ENCODE data around the gene NLRC3. TPM values are rescaled to one million over a fixed set of nuclear protein-coding genes. Genes with fewer than 3 reads are reported as not detected.
"Not testable (repeated sequence)": the region's sequence is repeated elsewhere in the genome, so short reads cannot be mapped to it uniquely, and the experiment has no call there.

NLRC3 gene
- polyA plus RNA-seq, 4 donors, result 1.2 to 2.6 (median 2.0) TPM

DNA sequence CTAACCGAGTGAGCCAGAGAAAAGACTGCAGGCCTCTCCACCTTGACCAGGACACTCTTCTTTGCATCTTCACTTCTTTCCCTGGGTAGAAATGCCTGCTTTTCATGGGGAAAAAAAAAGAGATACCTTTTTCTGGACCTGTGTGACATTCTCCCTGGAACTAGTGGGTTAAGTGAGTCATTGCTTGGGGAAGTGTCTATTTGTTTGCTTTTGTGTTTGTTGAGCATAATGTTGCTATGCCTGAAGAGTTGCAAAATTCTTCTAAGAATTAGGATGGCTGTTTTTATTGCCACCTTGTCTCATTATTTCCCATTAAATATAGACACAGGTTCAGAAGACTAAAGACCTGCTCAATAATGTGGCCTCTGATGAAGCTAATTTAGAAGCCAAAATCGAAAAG is 57.6 kb downstream of the NLRC3 start:
- DNase-seq (ENCODE audit: low read depth in 4 of 4, low spot score in 2 of 4), result no peak

DNA sequence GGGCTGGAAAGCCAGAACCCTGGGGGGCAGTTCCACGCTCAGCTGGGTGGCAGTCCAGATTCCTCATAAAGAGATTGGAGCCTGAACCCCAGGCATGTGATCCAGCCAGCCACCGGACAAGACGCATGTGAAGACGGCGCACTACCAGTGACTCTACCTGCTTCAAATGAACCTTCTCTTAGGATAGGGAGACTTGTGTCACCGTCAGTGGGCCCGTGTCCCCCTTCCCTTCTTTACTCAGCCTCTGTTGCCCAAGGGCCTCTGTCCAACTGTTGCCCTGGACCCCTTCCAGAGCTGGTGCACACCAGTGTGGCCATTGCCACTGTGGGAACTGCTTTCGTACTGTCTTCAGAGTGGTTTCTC is 58.2 kb downstream of the NLRC3 start:
- DNase-seq (ENCODE audit: low read depth in 4 of 4, low spot score in 2 of 4), result no peak

DNA sequence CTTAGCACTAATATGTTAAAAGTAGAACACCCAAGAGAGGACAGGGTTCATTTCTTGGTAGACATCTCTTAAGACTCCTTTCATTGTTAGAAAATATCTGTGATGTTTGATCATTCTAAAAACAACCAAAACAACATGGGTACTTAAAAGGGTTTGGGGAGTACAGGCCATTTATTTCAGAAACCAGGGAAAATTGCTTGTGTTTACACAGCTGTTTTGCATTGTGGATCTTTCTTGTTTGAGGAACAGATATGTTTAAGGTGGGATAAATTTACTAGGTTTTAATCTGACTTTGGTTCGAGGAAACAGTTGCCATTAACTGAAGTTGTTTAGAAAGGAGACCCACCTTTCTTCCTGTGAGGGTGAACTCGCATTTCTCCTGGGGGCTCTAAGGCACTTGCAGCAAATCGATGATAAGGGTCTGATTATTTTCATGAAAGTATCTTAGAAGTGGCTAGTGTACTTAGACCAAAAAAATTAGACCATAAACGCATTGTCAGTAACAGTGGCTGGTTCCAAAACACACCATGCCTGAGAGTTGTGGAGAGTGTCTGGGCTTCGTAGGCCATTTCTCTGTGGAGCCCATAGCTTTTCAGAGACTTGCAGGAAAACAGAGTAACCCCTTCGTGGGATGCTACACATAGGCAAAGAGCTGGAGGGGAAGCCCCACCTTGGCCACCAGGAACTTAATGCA is 58.8 kb downstream of the NLRC3 start:
- DNase-seq (ENCODE audit: low read depth in 4 of 4, low spot score in 2 of 4), result no peak

DNA sequence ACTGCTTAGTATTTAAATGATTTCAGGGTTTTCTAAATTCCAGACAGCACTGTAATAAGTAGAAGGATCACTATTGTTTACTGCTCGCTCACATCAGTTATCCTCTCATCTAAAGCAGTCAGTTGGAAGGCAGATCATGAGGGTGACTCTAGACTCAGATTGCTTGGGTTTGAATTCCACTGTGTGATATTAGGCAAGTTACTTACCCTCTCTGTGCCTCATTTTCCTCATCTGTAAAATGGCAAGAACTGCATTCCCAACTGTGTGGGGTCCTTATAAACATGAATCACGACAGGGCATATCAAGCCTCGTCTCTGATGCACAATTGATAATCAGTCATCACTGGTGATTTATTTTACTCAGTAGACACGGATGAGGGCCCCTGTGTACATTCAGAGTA is 61.3 kb downstream of the NLRC3 start:
- no peak for DNase-seq (ENCODE audit: low read depth in 4 of 4, low spot score in 2 of 4)

DNA sequence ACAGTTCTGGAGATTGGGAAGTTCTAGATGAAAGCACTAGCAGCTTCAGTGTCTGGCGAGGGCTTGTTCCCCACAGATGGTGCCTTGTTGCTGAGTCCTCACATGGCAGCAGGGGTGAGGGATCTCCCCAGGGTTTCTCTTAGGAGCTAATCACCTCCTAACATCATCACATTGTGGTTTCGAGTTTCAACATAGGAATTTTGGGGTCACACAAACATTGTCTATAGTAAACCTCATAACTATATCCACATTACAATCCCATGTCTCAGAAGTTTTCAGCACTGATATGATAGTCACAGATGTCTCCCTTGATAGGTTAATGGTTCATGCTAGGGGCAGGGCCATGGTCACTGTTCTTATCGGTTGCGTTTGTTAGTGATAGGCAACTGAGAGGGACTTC is 62.6 kb downstream of the NLRC3 start:
- no peak for DNase-seq (ENCODE audit: low read depth in 4 of 4, low spot score in 2 of 4)

DNA sequence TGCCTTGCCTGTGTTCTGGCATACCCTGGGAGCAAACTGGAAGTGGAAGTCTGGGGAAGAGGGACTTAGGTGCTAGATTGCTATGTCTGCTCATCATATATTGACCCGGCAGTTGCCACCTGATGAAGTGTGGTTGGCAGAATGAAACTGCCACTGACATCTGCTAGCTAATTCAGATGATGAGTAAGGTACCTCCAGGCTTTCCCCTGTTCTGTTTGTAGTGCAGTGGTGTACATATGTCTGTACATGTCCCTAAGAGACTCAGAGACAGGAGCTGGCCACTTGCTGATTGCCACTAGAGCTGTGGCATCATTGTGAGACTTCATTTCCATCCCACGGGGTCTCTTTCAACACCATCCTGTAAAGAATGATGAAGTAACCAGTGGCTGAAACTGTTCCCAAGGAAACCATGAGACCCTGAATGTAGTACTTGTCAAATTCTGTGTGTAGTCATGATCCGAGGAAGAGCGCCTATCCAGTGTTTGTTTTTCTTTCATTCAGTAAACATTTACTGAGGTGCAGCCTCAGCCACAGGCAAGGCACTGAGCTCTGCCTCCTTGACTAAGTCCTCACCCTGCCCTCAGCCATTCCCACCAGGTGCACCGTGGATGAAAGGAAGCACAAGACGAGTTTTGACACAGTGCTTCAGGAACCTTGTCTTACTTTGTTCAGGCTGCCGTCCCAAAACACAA is 63.2 kb downstream of the NLRC3 start:
- no peak for DNase-seq (ENCODE audit: low read depth in 4 of 4, low spot score in 2 of 4)

DNA sequence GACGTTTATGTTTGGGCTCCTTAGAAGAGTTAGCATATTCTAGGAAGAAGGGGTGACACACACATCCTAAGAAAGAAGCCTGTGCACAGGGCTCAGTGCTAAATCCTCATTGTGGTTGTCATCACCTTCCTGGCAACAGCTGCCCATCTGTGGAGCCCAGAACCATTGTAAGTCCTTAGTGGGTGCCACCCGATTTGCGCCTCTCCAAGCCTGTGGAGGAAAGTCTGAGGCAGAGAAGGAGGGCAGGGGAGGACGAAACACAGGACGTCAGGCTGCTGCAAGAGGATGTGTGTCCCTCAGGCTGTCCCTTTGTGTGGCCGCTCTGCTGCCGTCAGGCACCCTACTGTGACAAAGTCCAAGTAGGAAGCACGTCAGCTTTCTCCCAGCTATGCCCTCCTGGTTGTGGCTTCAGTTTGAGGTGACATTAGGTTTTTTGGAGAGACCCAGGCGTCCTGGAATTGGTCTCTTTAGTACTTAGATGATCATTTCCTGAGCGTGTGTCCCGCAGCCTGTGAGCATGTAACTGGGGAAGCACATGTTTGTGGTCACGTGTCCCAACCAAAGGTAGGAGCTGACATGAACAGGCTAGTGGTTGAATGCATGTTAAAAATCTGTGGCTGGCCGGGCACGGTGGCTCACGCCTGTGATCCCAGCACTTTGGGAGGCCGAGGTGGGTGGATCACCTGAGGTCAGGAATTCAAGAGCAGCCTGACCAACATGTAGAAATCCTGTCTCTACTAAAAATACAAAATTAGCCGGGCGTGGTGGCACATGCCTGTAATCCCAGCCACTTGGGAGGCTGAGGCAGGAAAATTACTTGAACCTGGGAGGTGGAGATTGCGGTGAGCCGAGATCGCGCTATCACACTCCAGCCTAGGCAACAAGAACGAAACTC is 65.7 kb downstream of the NLRC3 start:
- DNase-seq (ENCODE audit: low read depth in 4 of 4, low spot score in 2 of 4), result no peak

DNA sequence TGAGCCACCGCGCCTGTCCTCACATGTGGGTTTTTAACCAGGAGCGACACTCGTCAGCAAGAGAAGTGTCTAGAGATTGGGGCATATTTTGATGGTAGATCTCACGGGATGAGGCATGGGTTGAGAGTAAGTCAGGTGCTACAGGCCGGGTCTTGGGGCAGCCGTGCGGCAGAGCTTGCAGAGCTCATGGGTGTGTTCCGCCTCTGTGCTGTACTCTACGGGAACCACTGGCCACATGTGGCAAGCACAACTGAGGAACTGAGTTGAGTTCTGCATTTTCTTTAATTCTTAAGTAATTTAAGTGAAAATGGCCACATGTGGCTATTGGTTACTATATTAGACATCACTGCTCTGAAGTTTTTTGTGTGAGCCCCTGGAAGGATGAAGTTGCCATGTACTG is 66.8 kb downstream of the NLRC3 start:
- DNase-seq (ENCODE audit: low read depth in 4 of 4, low spot score in 2 of 4), result no peak

DNA sequence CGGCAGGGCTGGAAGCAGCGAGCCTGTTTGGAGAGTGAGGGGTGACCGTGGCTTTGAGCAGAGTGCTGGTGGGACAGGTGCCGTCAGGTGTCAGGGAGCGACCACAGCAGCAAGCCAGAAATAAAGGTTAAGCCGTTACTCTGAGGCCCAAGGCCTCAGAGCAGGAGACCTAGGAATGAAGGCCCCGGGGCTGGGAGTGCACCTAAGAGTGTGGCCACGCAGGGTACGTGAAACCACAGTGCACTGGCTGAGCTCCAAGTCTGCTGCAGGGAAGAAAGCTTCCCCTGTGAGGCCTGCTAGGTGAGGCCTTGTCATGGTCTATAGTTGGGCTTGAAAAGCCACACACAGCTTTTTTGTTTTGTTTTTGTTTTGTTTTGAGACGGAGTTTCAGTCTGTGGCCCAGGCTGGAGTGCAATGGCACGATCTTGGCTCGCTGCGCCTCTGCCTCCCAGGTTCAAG is 67.7 kb downstream of the NLRC3 start:
- DNase-seq (ENCODE audit: low read depth in 4 of 4, low spot score in 2 of 4), result no peak

DNA sequence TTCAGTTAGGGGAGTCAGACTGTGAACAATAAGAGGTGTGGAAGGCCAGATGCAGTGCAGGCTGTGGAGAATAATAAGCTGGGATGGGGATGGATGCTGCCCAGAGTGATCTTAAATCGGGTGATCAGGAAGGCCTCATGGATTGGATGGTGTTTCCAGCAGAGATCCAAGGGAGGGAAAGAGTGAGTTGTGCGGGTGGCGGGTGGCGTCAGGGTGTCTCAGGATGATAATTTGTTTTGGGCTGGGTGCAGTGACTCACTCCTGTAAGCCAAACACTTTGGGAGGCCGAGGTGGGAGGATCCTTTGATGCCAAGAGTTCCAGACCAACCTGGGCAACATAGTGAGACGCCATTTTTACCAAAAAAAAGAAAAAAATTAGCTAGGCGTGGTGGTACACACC is 68.5 kb downstream of the NLRC3 start:
- no peak for DNase-seq (ENCODE audit: low read depth in 4 of 4, low spot score in 2 of 4)

DNA sequence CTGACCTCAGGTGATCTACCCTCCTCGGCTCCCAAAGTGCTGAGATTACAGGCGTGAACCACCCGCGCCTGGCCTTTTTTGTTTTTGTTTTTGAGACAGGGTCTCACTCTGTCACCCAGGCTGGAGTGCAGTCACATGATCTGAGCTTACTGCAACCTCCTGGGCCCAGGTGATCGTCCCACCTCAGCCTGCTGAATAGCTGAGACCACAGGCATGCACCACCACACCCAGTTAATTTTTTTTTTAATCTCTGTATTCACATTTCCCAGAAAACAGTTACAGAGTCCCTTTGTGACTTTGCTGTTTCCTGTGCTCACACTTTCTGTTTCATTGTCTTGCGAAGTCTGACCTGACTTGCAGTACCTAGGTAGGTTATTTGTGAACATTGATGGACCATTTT is 73.7 kb downstream of the NLRC3 start:
- no peak for DNase-seq (ENCODE audit: low read depth in 4 of 4, low spot score in 2 of 4)

DNA sequence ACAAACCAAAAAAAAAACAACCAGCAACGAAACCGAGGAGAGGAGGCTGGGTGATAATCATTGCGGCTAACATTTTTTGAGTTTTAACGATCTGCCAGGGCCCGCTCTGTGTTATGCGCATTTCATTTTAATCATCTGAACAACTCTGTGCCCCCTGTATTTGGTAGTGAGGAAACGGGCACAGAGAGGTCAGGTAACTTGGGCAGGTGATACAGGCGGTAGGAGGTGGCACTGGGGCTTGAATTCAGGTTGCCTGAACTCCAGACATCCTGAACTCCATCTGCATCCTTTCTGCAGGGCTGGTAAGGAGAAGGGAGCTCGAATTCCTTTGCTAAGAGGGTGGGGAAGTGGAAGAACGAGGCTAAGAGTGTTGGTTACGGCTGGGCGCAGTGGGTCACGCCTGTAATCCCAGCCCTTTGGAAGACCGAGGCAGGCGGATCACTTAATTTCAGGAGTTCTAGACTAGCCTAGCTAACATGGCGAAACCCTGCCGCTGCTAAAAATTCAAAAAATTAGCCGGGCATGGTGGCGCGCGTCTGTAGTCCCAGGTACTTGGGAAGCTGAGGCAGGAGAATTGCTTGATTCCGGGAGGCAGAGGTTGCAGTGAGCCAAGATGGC is 75.3 kb downstream of the NLRC3 start:
- no peak for DNase-seq (ENCODE audit: low read depth in 4 of 4, low spot score in 2 of 4)

DNA sequence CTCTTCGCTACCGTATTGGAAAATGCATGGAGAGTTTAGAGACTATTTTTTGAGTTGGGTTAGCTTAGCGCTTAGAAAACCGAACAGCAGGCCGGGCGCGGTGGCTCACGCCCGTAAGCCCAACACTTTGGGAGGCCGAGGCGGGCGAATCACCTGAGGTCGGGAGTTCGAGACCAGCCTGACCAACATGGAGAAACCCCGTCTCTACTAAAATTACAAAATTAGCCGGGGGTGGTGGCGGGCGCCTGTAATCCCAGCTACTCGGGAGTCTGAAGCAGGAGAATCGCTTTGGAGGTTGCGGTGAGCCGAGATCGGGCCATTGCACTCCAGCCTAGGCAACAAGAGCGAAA is 75.8 kb downstream of the NLRC3 start:
- DNase-seq (ENCODE audit: low read depth in 4 of 4, low spot score in 2 of 4), result not testable (repeated sequence)

DNA sequence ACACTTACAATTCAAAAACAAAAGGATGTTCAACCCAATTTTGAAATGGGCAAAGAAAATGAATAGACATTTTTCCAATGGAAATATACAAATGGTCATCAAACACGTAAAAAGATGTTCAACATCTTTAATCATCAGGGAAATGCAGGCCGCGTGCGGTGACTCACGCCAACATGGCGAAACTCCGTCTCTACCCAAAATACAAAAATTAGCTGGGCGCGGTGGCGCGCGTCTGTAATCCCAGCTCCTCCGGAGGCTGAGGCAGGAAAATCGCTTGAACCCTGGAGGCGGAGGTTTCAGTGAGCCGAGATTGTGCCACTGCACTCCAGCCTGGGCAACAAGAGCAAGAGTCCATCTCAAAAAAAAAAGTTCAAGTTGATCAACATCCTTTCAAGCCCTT is 78.2 kb downstream of the NLRC3 start:
- no peak for DNase-seq (ENCODE audit: low read depth in 4 of 4, low spot score in 2 of 4)

DNA sequence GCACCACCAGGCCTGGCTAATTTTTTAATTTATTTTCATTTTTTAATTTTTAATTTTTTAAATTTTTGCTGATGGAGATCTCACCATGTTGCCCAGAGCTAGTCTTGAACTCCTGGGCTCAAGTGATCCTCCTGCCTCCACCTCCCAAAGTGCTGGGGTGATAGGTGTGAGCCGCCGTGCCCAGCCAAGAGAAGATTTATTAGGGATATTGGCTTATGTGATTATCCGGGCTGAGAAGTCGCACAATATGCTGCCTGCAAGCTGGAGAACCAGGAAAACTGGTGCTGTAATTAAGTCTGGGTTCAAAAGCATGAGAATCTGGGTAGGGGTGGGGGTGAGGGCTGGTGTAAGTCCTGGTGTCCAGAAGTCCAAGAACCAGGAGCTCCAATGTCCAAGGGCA is 79.4 kb downstream of the NLRC3 start:
- DNase-seq (ENCODE audit: low read depth in 4 of 4, low spot score in 2 of 4), result no peak

DNA sequence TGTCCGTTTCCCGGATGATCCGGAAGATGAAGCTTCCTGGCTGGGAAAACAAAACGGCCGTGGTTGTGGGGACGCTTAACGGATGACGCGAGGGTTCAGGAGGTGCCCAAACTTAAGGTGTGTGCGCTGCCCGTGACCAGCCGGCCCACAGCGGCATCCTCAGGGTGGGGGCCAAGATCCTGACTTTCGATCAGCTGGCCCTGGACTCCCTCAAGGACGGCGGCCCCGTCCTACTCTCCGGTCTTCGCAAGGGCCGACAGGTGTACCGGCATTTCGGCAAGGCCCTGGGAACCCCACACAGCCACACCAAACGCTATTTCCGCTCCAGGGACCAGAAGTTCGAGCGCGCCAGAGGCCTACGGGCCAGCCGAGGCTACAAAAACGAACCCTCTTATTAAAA is 80.8 kb downstream of the NLRC3 start:
- DNase-seq (ENCODE audit: low read depth in 4 of 4, low spot score in 2 of 4), result no peak

DNA sequence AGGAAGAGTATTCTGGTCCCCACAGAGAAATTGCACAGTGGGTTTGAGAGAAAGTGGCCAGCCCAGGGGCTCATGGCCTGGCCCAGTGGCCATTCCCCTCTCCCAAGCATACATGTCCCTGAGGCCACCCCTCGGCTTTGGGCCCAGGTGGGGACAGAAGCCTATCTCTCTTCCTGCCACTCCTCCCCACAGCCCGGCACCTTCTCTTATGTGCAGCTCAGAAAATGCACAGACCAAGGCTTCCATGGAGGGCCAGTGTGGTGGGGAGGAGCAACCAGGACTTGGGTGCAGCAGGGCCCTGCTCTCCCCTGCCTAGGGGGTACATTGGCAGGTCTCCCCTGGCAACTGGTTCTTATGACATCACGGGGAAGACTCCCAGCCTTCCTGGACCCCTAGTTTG is 82.0 kb downstream of the NLRC3 start, which contains the start of gene C16orf90:
C16orf90 (minus strand) TSS at position 314 of the 400 bp plus-strand sequence; CDS start at position 246, 68 bp downstream.
- no peak for DNase-seq (ENCODE audit: low read depth in 4 of 4, low spot score in 2 of 4)

DNA sequence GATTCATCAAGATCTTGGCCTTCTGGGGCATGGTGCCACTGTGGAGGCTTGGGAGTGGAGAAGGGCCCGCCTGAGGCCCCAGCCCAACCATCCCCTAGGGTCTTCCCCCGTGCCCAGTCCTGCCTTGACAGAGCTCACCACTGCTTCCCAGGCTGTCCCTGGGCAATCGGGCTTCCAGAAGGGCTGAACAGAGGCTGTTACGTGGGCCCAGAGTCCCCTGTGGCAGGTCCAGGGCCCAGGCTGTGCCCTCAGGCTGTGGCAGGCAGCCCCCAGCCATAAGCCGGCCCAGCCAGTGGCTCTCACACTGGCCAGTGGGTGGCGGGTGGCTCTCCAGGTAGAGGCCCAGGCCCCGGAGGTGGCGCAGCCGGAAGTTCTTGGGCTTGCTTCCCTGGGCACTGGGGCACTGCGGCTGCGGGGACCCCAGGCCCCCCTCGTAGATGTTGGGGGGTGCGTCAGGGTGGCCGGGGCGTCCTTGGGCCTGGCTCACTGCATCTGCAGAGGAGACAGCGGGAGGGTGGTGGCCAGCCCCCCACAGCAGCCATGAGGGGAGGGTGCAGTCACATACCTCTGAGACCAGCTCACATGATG is 82.7 kb downstream of the NLRC3 start:
- DNase-seq (ENCODE audit: low read depth in 4 of 4, low spot score in 2 of 4), result no peak

DNA sequence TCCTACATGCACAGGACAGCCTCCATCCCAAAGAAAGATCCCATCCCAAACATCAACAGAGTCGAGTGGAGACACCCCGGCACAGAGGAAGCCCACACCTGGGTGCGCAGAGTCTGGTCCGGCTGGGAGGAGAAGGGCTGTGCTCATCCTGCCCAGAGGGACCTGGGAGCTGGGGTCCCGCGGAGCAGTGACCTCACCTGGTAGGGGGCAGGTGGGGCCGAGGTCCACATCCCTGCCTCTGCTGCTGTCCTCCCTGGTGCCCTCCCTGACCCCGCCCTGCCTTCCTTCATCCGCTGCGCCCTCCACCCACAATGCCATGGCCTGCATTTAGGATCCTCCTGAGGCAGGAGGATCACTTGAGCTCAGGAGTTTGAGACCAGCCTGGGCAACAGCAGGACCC is 84.8 kb downstream of the NLRC3 start:
- DNase-seq (ENCODE audit: low read depth in 4 of 4, low spot score in 2 of 4), result no peak

DNA sequence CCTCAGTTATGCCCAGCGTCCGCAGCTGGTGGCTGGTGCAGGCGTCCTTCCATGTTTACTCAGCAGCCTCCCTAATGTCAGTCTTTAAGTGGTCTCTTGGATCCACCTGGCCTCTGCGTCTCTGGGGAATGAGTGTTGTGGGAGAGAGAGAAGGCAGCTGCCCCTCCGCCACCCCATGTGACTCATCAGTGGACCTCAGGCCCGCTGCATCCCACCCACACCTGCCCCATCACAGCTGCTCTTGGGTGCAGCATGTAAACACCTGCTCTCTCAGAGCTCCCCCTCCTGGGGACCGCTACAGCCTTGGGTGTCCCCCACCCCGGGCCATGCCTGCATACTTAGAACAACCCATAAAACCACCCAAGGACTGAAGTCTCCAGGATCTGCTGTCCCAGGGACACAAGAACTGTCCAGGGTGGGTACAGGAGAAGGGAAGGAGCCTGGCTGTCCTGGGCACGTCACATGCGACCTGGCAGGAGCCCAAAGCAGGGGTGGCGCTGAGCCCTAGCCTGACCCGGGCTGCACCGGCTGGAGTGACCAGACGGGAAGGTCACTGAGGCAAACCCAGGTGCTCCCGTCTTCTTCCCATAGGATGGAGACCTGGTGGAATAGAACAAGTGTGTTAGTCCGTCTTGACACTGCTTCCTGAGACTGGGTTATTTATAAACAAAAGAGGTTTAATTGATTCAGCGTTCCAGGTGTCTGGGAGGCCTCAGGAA is 86.1 kb downstream of the NLRC3 start:
- no peak for DNase-seq (ENCODE audit: low read depth in 4 of 4, low spot score in 2 of 4)

Measured in left renal cortex interstitium (tissue), 4 donors.